Sigmoid colon (tissue), 4 donors: ENCODE measurements around the gene ACTN2.

Experiments
- CTCF ChIP-seq, 4 experiments: fragments of 450-650 bp in 3 of 4; fragments of 200-600 bp in 1 of 4; IDR thresholded peaks; one replicate each; pipeline ENCODE4 v1.5.1; 2016 to 2019; ENCODE audit warnings: antibody characterized with exemption in 4 of 4, mild to moderate bottlenecking in 3 of 4, moderate library complexity in 2 of 4
- POLR2AphosphoS5 ChIP-seq, 4 donors: sonication (generic); formaldehyde crosslinking; IDR thresholded peaks; one replicate each; pipeline ENCODE4 v1.6.1; 2017; ENCODE audit warnings: antibody characterized with exemption in 4 of 4

GRCh38 chr1:236762410-236762809 lies 76.1 kb downstream of the ACTN2 start:
- TF ChIP-seq CTCF (IDR thresholded peaks at IDR 0.05) = no peak
- TF ChIP-seq POLR2AphosphoS5 (IDR thresholded peaks at IDR 0.05) = no peak
